ENCODE data around the gene NUP188.

GRCh38 chr9:129021091-129021490, 73.6 kb downstream of the NUP188 start:
- TF ChIP-seq CTCF (IDR thresholded peaks at IDR 0.05; ENCODE audit: poor library complexity, severe bottlenecking) = no peak
- no peak for TF ChIP-seq REST (IDR thresholded peaks at IDR 0.05; ENCODE audit: borderline replicate concordance)
- TF ChIP-seq RAD21 (conservative IDR thresholded peaks at IDR 0.05) = no peak
- no peak for TF ChIP-seq EP300 (conservative IDR thresholded peaks at IDR 0.05; ENCODE audit: poor library complexity, severe bottlenecking)
- TF ChIP-seq EZH2 (IDR thresholded peaks at IDR 0.05; ENCODE audit: borderline replicate concordance, insufficient read depth, low read length, poor library complexity, severe bottlenecking) = no peak
- no peak for TF ChIP-seq TAF1 (IDR thresholded peaks at IDR 0.05; ENCODE audit: low read depth)
